ENCODE measurements around the gene CDH11.

The CDH11 gene

DNA sequence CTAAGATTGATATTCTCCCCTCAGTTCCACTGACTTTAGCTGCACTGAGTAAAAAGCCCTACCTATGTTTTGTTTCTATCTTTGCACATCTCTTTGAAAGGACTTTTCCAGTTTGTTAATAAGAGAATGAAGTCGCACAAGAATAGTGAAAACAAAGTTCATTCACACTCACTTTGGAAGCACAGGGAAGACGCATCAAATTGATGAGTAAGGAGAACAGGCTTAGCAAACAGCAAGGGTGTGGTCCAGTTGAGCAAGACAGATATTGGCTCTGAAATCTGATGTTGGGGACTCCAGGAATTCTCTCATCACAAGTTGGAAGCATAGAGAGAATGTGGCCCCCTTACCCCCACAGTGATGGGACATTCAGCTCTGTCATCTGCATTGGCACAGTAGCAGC lies 221.3 kb downstream of the CDH11 start:
- H3K27ac ChIP-seq (ENCODE audit: low read length): no peak overlapping the region
- no peaks in the 10 kb centered on the region for H3K27me3 ChIP-seq (ENCODE audit: low read depth, low read length)
- no peaks in the 10 kb centered on the region for H3K9me3 ChIP-seq (ENCODE audit: control insufficient read depth in 1 of 2, low read length in 2 of 2)
- H3K4me1 ChIP-seq (ENCODE audit: control insufficient read depth in 1 of 2, insufficient read depth in 2 of 2, low read length in 2 of 2): no peaks in the 10 kb centered on the region
- H3K36me3 ChIP-seq (ENCODE audit: control insufficient read depth in 1 of 2, insufficient read depth in 2 of 2, low read length in 2 of 2): no peaks in the 10 kb centered on the region
- H3K4me3 ChIP-seq (ENCODE audit: low read depth in 1 of 2, low read length in 2 of 2): no peak overlapping the region

DNA sequence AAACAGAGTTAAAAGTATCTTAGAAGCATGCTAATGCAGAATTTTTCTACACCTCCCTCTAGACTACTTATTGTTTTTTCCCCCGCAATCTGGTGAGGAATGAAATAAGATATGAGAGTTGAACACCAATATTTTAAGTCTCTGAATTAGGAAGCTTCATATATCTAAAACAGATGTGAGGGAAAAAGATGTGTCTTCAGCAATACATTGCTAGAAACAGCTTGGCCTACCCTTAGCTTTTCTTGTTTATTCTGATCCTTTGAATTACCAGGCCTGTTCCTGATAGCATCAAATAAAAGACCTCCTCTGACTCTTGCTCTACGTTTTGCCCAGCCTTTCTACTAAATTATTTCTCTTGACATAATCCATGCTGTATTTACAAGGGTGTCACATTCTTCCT lies 221.8 kb downstream of the CDH11 start:
- no peaks in the 10 kb centered on the region for H3K27me3 ChIP-seq (ENCODE audit: low read depth, low read length)
- no peaks in the 10 kb centered on the region for H3K9me3 ChIP-seq (ENCODE audit: control insufficient read depth in 1 of 2, low read length in 2 of 2)
- no peak overlapping the region for H3K27ac ChIP-seq (ENCODE audit: low read length)
- H3K4me3 ChIP-seq (ENCODE audit: low read depth in 1 of 2, low read length in 2 of 2): no peak overlapping the region
- H3K4me1 ChIP-seq (ENCODE audit: control insufficient read depth in 1 of 2, insufficient read depth in 2 of 2, low read length in 2 of 2): no peaks in the 10 kb centered on the region
- H3K36me3 ChIP-seq (ENCODE audit: control insufficient read depth in 1 of 2, insufficient read depth in 2 of 2, low read length in 2 of 2): no peaks in the 10 kb centered on the region

DNA sequence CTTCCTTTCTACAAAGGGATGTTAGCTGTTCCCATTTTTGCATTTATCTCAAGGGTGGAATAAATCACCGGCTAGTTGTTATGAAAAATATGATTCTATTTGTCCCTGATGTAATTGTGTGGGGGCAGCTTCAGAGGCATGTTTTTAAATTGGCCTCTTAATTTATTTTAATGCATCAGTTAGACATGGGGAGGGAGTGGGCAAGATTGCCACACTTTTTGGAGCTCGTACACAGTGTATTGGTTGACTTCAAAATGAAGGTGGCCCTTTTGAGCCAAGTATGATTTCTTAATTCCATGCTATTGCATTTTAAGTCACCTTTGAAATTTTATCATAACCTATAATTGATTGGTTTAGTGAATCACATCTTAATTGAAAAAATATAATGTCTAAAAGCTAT lies 223.7 kb downstream of the CDH11 start:
- no peaks in the 10 kb centered on the region for H3K9me3 ChIP-seq (ENCODE audit: control insufficient read depth in 1 of 2, low read length in 2 of 2)
- no peaks in the 10 kb centered on the region for H3K27me3 ChIP-seq (ENCODE audit: low read depth, low read length)
- no peaks in the 10 kb centered on the region for H3K4me1 ChIP-seq (ENCODE audit: control insufficient read depth in 1 of 2, insufficient read depth in 2 of 2, low read length in 2 of 2)
- H3K27ac ChIP-seq (ENCODE audit: low read length): no peak overlapping the region
- no peak overlapping the region for H3K4me3 ChIP-seq (ENCODE audit: low read depth in 1 of 2, low read length in 2 of 2)
- H3K36me3 ChIP-seq (ENCODE audit: control insufficient read depth in 1 of 2, insufficient read depth in 2 of 2, low read length in 2 of 2): no peaks in the 10 kb centered on the region

Measured in muscle layer of duodenum (tissue), 2 donors.